GM21825 (cell line): ENCODE measurements around the gene HSPBAP1.

Experiments used
- ATAC-seq: cut with Tn5 transposase; IDR thresholded peaks from one replicate; pipeline ENCODE4 v1.9.1; 2021; ENCODE audit warnings: mild to moderate bottlenecking, moderate library complexity; ENCODE audit not compliant: unreplicated experiment

The HSPBAP1 gene

DNA sequence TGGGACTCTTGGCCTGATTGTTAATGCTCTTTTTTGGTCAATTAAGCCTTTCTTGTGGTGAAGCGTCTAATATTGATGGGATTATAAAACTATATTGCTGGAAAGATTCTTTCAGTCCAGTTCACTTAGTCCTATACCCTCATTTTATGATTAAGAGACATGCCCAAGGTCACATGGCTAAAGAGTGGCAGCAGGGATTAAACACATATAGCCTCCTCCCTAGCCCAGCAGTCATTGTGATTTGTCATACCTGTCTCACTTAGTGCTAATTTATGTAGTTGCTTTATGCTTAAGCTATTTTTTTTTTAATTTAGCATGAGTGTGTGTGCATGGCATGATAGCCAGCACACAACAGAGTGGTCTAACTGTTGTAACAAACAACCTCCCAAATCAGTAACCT lies 103.5 kb downstream of the HSPBAP1 start:
- ATAC-seq, result no peak
